ENCODE results near the gene TJP1. TPM values are rescaled to one million over a fixed set of nuclear protein-coding genes. Genes with fewer than 3 reads are reported as not detected.
"Not testable (repeated sequence)": the region's sequence is repeated elsewhere in the genome, so short reads cannot be mapped to it uniquely, and the experiment has no call there.

TJP1 gene
- total RNA-seq, 6 donors from 2014 or later, result 88.0 to 168 (median 113) TPM

GRCh38 chr15:29765234-29765841 is 56.9 kb downstream of the TJP1 start:
- TF ChIP-seq POLR2A (IDR thresholded peaks at IDR 0.05), result no peak
- no peak for TF ChIP-seq CTCF (IDR thresholded peaks at IDR 0.05)
- TF ChIP-seq EP300 (IDR thresholded peaks at IDR 0.05), result no peak
- no peak for TF ChIP-seq POLR2AphosphoS5 (IDR thresholded peaks at IDR 0.05)
- Histone ChIP-seq H3K4me1 (peaks cover 0 to 5% (median 2%) of the 10 kb centered on the region in 4 donors), H3K4me3 (no peak overlapping the region), H3K36me3 (peaks cover 0 to 77% (median 28%) of the 10 kb centered on the region in 4 donors), H3K27me3 (no peaks in the 10 kb centered on the region), H3K9me3 (no peaks in the 10 kb centered on the region), H3K27ac (no peak overlapping the region)
- WGBS, 2 donors, result 83 to 92% methylated on average over 3 of the region's 3 CpGs
- DNase-seq, result no peak
- no peak for ATAC-seq (ENCODE audit: low FRiP score in 2 of 2)

- H3K9me3 ChIP-seq, result no peaks in the 10 kb centered on the region
- TF ChIP-seq EP300 (IDR thresholded peaks at IDR 0.05) (no peak), CTCF (IDR thresholded peaks at IDR 0.05) (no peak), POLR2AphosphoS5 (IDR thresholded peaks at IDR 0.05) (no peak), POLR2A (IDR thresholded peaks at IDR 0.05) (no peak)
- 74 to 76% methylated on average over 2 of the region's 2 CpGs for WGBS, 2 donors
- peaks cover 12 to 15% (median 13%) of the 10 kb centered on the region in 4 donors for H3K4me1 ChIP-seq
- no peak overlapping the region for H3K27ac ChIP-seq
- H3K27me3 ChIP-seq, result no peaks in the 10 kb centered on the region
- peaks cover 0 to 57% (median 21%) of the 10 kb centered on the region in 4 donors for H3K36me3 ChIP-seq
- no peak overlapping the region for H3K4me3 ChIP-seq
- DNase-seq, result no peak
- no peak for ATAC-seq (ENCODE audit: low FRiP score in 2 of 2)
Measured at GRCh38 chr15:29759596-29759995, 62.7 kb downstream of the TJP1 start.

GRCh38 chr15:29756358-29757267 is 65.7 kb downstream of the TJP1 start:
- H3K4me3 ChIP-seq, result no peak overlapping the region
- peaks cover 0 to 43% (median 16%) of the 10 kb centered on the region in 4 donors for H3K36me3 ChIP-seq
- WGBS, 2 donors, result 39 to 46% methylated on average over 5 of the region's 5 CpGs
- TF ChIP-seq EP300 (IDR thresholded peaks at IDR 0.05) (no peak), CTCF (IDR thresholded peaks at IDR 0.05) (no peak), POLR2A (IDR thresholded peaks at IDR 0.05) (no peak), POLR2AphosphoS5 (IDR thresholded peaks at IDR 0.05) (no peak)
- H3K9me3 ChIP-seq, result no peaks in the 10 kb centered on the region
- DNase-seq (no peak), ATAC-seq (ENCODE audit: low FRiP score in 2 of 2) (no peak)
- peak overlapping the region in 1 of 4 donors; percentile 46 for H3K27ac ChIP-seq
- peaks cover 12 to 15% (median 13%) of the 10 kb centered on the region in 4 donors for H3K4me1 ChIP-seq
- H3K27me3 ChIP-seq, result no peaks in the 10 kb centered on the region

- not testable (repeated sequence) for H3K9me3 ChIP-seq; H3K27me3 ChIP-seq; ATAC-seq (ENCODE audit: low FRiP score in 2 of 2); H3K27ac ChIP-seq; DNase-seq; H3K4me3 ChIP-seq
- Histone ChIP-seq H3K4me1 (peaks cover 12 to 15% (median 13%) of the 10 kb centered on the region in 4 donors), H3K36me3 (peaks cover 0 to 32% (median 0%) of the 10 kb centered on the region in 4 donors)
- 82 to 89% methylated on average over 2 of the region's 2 CpGs for WGBS, 2 donors
Measured at GRCh38 chr15:29754009-29754408, 68.3 kb downstream of the TJP1 start.

- H3K36me3 ChIP-seq, result peaks cover 0 to 33% (median 0%) of the 10 kb centered on the region in 4 donors
- peaks cover 12 to 15% (median 13%) of the 10 kb centered on the region in 4 donors for H3K4me1 ChIP-seq
- ATAC-seq (ENCODE audit: low FRiP score in 2 of 2), result no peak
- no peak overlapping the region for H3K4me3 ChIP-seq
- TF ChIP-seq CTCF (IDR thresholded peaks at IDR 0.05) (no peak), POLR2AphosphoS5 (IDR thresholded peaks at IDR 0.05) (no peak), EP300 (IDR thresholded peaks at IDR 0.05) (no peak), POLR2A (IDR thresholded peaks at IDR 0.05) (no peak)
- H3K9me3 ChIP-seq, result no peaks in the 10 kb centered on the region
- no peak for DNase-seq
- H3K27me3 ChIP-seq, result no peaks in the 10 kb centered on the region
- 92 to 95% methylated on average over 7 of the region's 7 CpGs for WGBS, 2 donors
- no peak overlapping the region for H3K27ac ChIP-seq
Measured at GRCh38 chr15:29753506-29753905, 68.8 kb downstream of the TJP1 start.

All from upper lobe of left lung (tissue), 6 donors.